Activated CD4-positive, CD25-positive, alpha-beta regulatory T cell treated with anti-CD3 and anti-CD28 coated beads, Interleukin-2, amount 50 U/mL, for 16 hours (primary cell): Measurements from ENCODE around the gene CDCA7.
"Not testable (repeated sequence)": the region's sequence is repeated elsewhere in the genome, so short reads cannot be mapped to it uniquely, and the experiment has no call there.

Source experiments
- DNase-seq: peaks from one replicate; pipeline ENCODE4 v3.0.0-alpha.2; 2020; ENCODE audit warnings: low read depth, low spot score

Gene CDCA7

DNA sequence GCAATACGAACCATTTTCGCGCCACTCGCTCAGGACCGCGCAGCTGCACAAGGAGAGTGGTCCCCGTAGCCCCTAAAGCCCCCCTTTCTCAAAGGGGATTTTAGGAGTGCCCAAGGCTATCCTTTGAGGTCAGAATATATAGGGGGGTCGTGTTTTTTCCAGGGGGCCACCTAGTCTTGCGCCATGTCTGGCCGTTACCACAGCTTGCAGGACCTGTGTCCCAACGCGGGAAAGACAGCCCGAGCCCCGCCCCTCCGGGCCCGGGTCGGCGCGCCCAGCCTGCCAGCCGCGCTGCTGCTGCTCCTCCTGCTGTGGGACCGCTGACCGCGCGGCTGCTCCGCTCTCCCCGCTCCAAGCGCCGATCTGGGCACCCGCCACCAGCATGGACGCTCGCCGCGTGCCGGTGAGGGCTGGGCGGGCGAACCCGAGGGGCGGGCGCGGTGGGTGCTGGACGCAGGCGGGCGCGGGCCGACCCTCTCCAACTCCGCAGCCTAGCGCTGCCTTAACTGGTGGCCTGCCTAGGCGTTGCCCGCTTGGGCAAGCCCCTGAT is at the start of gene CDCA7:
CDCA7 (plus strand) TSS at position 291 of the 550 bp plus-strand sequence; CDS start at position 383, 92 bp downstream.
- DNase-seq = peak; percentile 21

DNA sequence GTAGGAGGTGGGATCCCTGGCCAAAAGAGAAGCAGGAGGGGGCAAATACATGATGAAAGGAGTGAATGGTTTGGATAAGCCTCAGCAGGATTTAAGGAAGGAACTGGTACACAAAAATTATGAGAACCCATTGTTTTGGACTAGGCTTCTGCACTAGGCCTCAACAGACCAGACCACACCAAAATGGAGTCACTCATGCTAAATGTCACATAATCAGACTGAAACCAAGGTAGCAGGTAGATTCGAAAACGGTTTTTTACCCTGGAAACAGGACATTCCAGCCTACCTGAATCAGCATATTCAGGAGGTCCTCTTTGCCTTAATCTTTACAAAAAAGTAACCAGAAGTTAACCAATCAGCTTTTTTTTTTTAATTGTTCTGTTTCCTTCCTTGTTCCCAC is 49.4 kb upstream of the CDCA7 start:
- no peak for DNase-seq

DNA sequence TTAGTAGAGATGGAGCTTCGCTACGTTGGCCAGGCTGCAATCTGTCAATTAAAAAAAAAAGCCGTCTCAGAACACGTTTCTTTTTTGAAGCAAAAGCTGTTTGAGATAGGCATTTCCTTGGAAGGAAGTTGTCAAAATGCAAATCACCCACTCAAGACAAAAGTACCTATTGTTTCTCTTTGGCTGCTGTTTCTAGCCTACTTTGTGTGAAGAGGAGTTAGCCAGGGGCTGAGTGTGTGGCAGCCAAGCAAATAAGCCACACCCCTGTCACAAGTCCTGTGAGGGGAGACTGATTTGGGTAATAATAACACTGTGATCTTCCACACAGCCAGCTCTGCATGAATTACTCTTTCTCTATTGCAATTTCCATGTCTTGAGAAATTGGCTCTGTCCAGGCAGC is 47.4 kb upstream of the CDCA7 start:
- DNase-seq = no peak

- DNase-seq = not testable (repeated sequence)
Measured at GRCh38 chr2:173309370-173309769, 45.3 kb upstream of the CDCA7 start.

GRCh38 chr2:173311844-173312606 is 42.6 kb upstream of the CDCA7 start:
- no peak for DNase-seq

- DNase-seq = no peak
Measured at GRCh38 chr2:173323371-173323770, 31.3 kb upstream of the CDCA7 start.

GRCh38 chr2:173326806-173327205 is 27.9 kb upstream of the CDCA7 start:
- DNase-seq = no peak

- DNase-seq = no peak
Measured at GRCh38 chr2:173327421-173327820, 27.3 kb upstream of the CDCA7 start.

DNA sequence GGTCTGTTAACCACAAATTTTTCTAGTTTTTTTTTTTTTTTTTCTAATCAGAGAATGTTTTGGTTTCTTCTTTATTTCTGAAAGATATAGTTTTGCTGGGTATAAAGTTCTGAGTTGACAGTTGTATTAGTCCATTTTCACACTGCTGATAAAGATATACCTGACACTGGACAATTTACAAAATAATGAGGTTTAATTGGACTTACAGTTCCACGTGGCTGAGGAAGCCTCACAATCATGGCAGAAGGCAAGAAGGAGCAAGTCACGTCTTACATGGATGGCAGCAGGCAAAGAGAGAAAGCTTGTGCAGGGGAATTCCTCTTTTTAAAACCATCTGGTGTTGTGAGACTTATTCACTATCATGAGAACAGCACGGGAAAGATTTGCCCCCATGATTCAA is 21.7 kb upstream of the CDCA7 start:
- DNase-seq = not testable (repeated sequence)

GRCh38 chr2:173339807-173340206 is 14.9 kb upstream of the CDCA7 start:
- DNase-seq = no peak

- DNase-seq = no peak
Measured at GRCh38 chr2:173343921-173344320, 10.8 kb upstream of the CDCA7 start.

GRCh38 chr2:173346035-173346434 is 8.6 kb upstream of the CDCA7 start:
- no peak for DNase-seq

- DNase-seq = no peak
Measured at GRCh38 chr2:173347305-173348168, 7.1 kb upstream of the CDCA7 start.

GRCh38 chr2:173349287-173349686 is 5.4 kb upstream of the CDCA7 start:
- no peak for DNase-seq

DNA sequence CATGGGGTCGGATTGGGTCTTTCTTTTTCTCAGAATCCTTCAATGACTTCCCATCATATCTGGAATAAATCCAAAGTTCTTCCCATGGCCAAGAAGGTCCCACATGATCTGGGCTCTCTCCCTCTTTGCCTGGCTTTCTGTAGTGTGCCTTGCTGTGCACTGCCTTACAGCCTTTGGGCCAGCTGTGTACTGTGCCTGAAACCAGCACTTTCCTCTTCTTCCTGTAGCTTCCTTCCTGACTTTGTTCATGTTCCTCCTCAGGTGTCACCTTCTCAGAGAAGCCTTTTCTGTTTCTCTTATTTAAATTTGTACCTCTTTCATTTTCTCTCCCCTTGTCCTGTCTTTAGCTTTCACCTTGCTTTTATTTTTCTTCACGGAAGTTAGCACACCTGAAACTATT is 4.3 kb upstream of the CDCA7 start:
- no peak for DNase-seq

DNA sequence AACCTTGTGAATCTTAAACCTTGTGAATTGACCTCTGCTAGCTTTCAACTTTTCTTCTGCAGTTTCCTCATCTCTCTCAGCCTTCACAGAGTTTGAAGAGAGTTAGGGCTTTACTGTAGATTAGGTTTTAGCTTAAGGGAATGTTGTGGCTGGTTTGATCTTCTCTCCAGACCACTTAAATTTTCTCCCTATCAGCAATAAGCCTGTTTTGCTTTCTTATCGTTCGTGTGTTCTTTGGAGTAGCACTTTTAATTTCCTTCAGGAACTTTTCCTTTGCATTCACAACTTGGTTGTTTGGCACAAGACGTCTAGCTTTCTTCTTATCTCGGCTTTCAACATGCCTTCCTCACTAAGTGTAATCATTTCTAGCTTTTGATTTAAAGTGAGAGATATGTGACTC is 2.8 kb upstream of the CDCA7 start:
- no peak for DNase-seq

DNA sequence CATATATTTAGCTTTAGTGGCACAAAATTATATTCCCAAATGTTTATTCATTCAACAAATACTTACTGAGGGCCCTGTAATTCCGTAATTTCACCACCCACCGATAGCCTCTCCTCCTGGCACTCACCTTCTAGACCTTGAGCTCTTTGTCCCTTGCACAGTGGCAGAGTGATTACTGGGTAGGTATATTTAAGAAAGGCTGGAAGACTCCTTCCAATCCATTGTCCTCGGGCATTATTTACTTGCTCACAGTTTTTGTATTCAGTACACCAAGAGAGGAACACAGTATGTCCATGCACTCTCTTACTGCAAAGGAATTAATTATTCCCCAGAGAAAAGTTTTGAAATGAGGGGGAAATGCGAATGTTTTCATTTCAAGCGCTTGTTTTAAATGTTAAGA is 1.1 kb upstream of the CDCA7 start:
- DNase-seq = no peak

GRCh38 chr2:173354073-173354581 is 545 bp upstream of the CDCA7 start:
- no peak for DNase-seq

DNA sequence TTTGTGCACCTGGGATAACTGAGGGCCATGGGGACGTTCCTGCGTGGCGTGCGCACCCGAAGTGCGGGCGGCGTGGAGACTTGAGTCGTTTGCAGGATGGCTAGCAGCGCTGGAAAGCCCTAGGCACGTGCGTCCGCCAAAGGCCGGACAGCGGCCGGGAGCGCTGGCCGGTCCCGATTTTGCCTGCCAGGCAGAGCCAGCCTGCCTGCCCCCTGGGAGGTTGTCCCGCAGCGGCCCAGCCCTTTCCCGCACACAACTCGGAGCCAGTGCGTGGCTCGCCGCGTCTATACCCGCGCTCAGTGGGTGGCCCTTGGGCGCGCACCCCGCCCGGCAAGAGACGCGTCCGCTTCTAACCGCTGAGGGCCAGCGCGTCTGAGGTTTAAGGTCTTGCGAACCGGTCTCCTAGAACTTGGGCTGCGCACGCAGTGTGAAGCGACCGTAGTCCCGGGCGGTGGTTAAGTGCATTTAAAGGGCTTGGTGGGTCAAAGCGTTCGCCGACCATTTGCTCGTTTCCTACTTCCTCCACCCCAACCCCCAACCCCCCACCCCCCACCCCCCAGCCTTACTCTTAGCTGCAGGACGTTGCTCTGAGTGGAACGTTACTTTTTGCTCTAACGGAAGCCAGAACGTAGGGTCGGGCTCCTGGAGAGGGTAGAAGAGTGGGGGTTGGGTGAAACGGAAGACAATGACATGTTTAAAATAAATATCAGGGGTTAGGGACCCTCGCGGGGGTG is 627 bp downstream of the CDCA7 start:
- no peak for DNase-seq

DNA sequence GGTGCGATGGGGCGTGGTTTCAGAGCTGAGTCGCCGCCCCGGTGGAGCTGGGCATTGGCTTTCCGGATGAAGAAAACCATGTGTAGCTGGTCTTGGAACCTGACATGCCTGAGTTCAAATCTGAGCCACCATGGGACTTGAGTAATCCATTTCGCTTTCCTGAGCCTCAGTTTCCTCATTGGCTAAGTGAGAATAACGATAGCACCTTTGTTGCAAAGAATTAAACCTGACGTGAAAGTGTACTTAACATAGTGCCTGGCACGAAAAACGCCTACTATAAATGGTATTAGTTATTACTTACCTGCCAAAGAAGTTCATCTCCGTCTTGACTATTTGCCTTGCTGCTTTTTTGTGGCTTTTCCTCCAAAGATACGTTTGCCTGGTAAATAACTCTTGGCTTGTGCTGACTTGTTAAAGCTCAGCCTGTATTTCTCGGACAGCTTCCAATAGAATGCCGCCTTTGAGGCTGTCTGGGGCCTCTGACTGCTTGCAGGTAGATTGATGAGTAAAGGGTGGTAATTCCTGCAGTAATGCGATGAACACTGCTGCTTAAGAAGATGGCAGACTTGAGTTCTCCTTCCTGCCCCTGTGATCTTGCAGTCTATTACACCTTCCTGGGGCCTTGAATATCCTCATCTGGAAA is 1.3 kb downstream of the CDCA7 start:
- no peak for DNase-seq

GRCh38 chr2:173357346-173357745 is 2.7 kb downstream of the CDCA7 start:
- no peak for DNase-seq
